ENCODE data around the gene CPM. TPM values are rescaled to one million over a fixed set of nuclear protein-coding genes. Genes with fewer than 3 reads are reported as not detected.

The CPM gene
- polyA plus RNA-seq, 4 donors: 0.45 to 11.6 (median 4.5) TPM

- no peak overlapping the region for H3K4me3 ChIP-seq (ENCODE audit: low read depth in 1 of 3, low read length in 3 of 3)
- no peaks in the 10 kb centered on the region for H3K4me1 ChIP-seq (ENCODE audit: control insufficient read depth in 3 of 3, insufficient read depth in 2 of 3, low read depth in 1 of 3, low read length in 2 of 3)
- no peak for DNase-seq
- H3K27ac ChIP-seq (ENCODE audit: low read depth in 1 of 3, low read length in 2 of 3): no peak overlapping the region
- no peaks in the 10 kb centered on the region for H3K27me3 ChIP-seq (ENCODE audit: control insufficient read depth in 3 of 3, insufficient read depth in 3 of 3, low read length in 3 of 3)
- no peak for FAIRE-seq
- WGBS, 3 donors: 94 to 97% (median 97%) methylated on average over 4 of the region's 4 CpGs
- peaks cover 2 to 11% of the 10 kb centered on the region in 2 donors for H3K9me3 ChIP-seq (ENCODE audit: control insufficient read depth in 2 of 2, insufficient read depth in 1 of 2, low read depth in 1 of 2, low read length in 1 of 2)
- H3K36me3 ChIP-seq (ENCODE audit: control insufficient read depth in 3 of 3, insufficient read depth in 2 of 3, low read depth in 1 of 3, low read length in 3 of 3): peaks cover 0 to 2% (median 0%) of the 10 kb centered on the region in 3 donors
Measured at GRCh38 chr12:68877583-68877982, 55.4 kb downstream of the CPM start.

- H3K9me3 ChIP-seq (ENCODE audit: control insufficient read depth in 2 of 2, insufficient read depth in 1 of 2, low read depth in 1 of 2, low read length in 1 of 2): peaks cover 2 to 11% of the 10 kb centered on the region in 2 donors
- DNase-seq (no peak), FAIRE-seq (no peak)
- no peak overlapping the region for H3K27ac ChIP-seq (ENCODE audit: low read depth in 1 of 3, low read length in 2 of 3)
- 21 to 75% (median 55%) methylated on average over 4 of the region's 4 CpGs for WGBS, 3 donors
- H3K36me3 ChIP-seq (ENCODE audit: control insufficient read depth in 3 of 3, insufficient read depth in 2 of 3, low read depth in 1 of 3, low read length in 3 of 3): peaks cover 0 to 3% (median 0%) of the 10 kb centered on the region in 3 donors
- no peak overlapping the region for H3K4me3 ChIP-seq (ENCODE audit: low read depth in 1 of 3, low read length in 3 of 3)
- H3K4me1 ChIP-seq (ENCODE audit: control insufficient read depth in 3 of 3, insufficient read depth in 2 of 3, low read depth in 1 of 3, low read length in 2 of 3): no peaks in the 10 kb centered on the region
- H3K27me3 ChIP-seq (ENCODE audit: control insufficient read depth in 3 of 3, insufficient read depth in 3 of 3, low read length in 3 of 3): no peaks in the 10 kb centered on the region
Measured at GRCh38 chr12:68876461-68876860, 56.5 kb downstream of the CPM start.

- H3K4me3 ChIP-seq (ENCODE audit: low read depth in 1 of 3, low read length in 3 of 3): no peak overlapping the region
- H3K27me3 ChIP-seq (ENCODE audit: control insufficient read depth in 3 of 3, insufficient read depth in 3 of 3, low read length in 3 of 3): no peaks in the 10 kb centered on the region
- no peak overlapping the region for H3K27ac ChIP-seq (ENCODE audit: low read depth in 1 of 3, low read length in 2 of 3)
- H3K4me1 ChIP-seq (ENCODE audit: control insufficient read depth in 3 of 3, insufficient read depth in 2 of 3, low read depth in 1 of 3, low read length in 2 of 3): no peaks in the 10 kb centered on the region
- DNase-seq (no peak), FAIRE-seq (no peak)
- peaks cover 0 to 4% of the 10 kb centered on the region in 2 donors for H3K9me3 ChIP-seq (ENCODE audit: control insufficient read depth in 2 of 2, insufficient read depth in 1 of 2, low read depth in 1 of 2, low read length in 1 of 2)
- H3K36me3 ChIP-seq (ENCODE audit: control insufficient read depth in 3 of 3, insufficient read depth in 2 of 3, low read depth in 1 of 3, low read length in 3 of 3): peaks cover 0 to 10% (median 3%) of the 10 kb centered on the region in 3 donors
- 90 to 98% (median 96%) methylated on average over 4 of the region's 4 CpGs for WGBS, 3 donors
Measured at GRCh38 chr12:68873316-68873715, 59.7 kb downstream of the CPM start.

GRCh38 chr12:68871921-68872320 lies 61.0 kb downstream of the CPM start:
- no peaks in the 10 kb centered on the region for H3K4me1 ChIP-seq (ENCODE audit: control insufficient read depth in 3 of 3, insufficient read depth in 2 of 3, low read depth in 1 of 3, low read length in 2 of 3)
- no peaks in the 10 kb centered on the region for H3K27me3 ChIP-seq (ENCODE audit: control insufficient read depth in 3 of 3, insufficient read depth in 3 of 3, low read length in 3 of 3)
- DNase-seq (peak in 1 of 2 donors; percentile 14), FAIRE-seq (no peak)
- H3K9me3 ChIP-seq (ENCODE audit: control insufficient read depth in 2 of 2, insufficient read depth in 1 of 2, low read depth in 1 of 2, low read length in 1 of 2): no peaks in the 10 kb centered on the region
- peaks cover 0 to 17% (median 3%) of the 10 kb centered on the region in 3 donors for H3K36me3 ChIP-seq (ENCODE audit: control insufficient read depth in 3 of 3, insufficient read depth in 2 of 3, low read depth in 1 of 3, low read length in 3 of 3)
- WGBS, 3 donors: 83 to 89% (median 84%) methylated on average over 6 of the region's 6 CpGs
- no peak overlapping the region for H3K27ac ChIP-seq (ENCODE audit: low read depth in 1 of 3, low read length in 2 of 3)
- H3K4me3 ChIP-seq (ENCODE audit: low read depth in 1 of 3, low read length in 3 of 3): no peak overlapping the region

- no peak for FAIRE-seq
- peaks cover 0 to 17% (median 3%) of the 10 kb centered on the region in 3 donors for H3K36me3 ChIP-seq (ENCODE audit: control insufficient read depth in 3 of 3, insufficient read depth in 2 of 3, low read depth in 1 of 3, low read length in 3 of 3)
Measured at GRCh38 chr12:68871396-68871795, 61.6 kb downstream of the CPM start.

GRCh38 chr12:68870443-68870842 lies 62.5 kb downstream of the CPM start:
- WGBS, 3 donors: 62 to 82% (median 72%) methylated on average over 6 of the region's 6 CpGs
- no peak for DNase-seq
- H3K4me1 ChIP-seq (ENCODE audit: control insufficient read depth in 3 of 3, insufficient read depth in 2 of 3, low read depth in 1 of 3, low read length in 2 of 3): no peaks in the 10 kb centered on the region
- H3K27ac ChIP-seq (ENCODE audit: low read depth in 1 of 3, low read length in 2 of 3): no peak overlapping the region
- no peaks in the 10 kb centered on the region for H3K27me3 ChIP-seq (ENCODE audit: control insufficient read depth in 3 of 3, insufficient read depth in 3 of 3, low read length in 3 of 3)
- peaks cover 0 to 20% (median 3%) of the 10 kb centered on the region in 3 donors for H3K36me3 ChIP-seq (ENCODE audit: control insufficient read depth in 3 of 3, insufficient read depth in 2 of 3, low read depth in 1 of 3, low read length in 3 of 3)
- H3K9me3 ChIP-seq (ENCODE audit: control insufficient read depth in 2 of 2, insufficient read depth in 1 of 2, low read depth in 1 of 2, low read length in 1 of 2): no peaks in the 10 kb centered on the region
- FAIRE-seq: no peak
- no peak overlapping the region for H3K4me3 ChIP-seq (ENCODE audit: low read depth in 1 of 3, low read length in 3 of 3)

More at GRCh38 chr12:68871396-68871795, 61.6 kb downstream of the CPM start:
- H3K4me1 ChIP-seq (ENCODE audit: control insufficient read depth in 3 of 3, insufficient read depth in 2 of 3, low read depth in 1 of 3, low read length in 2 of 3): no peaks in the 10 kb centered on the region
- no peak overlapping the region for H3K27ac ChIP-seq (ENCODE audit: low read depth in 1 of 3, low read length in 2 of 3)
- DNase-seq: no peak
- 74 to 83% (median 82%) methylated on average over 8 of the region's 8 CpGs for WGBS, 3 donors
- no peaks in the 10 kb centered on the region for H3K27me3 ChIP-seq (ENCODE audit: control insufficient read depth in 3 of 3, insufficient read depth in 3 of 3, low read length in 3 of 3)
- H3K4me3 ChIP-seq (ENCODE audit: low read depth in 1 of 3, low read length in 3 of 3): no peak overlapping the region
- no peaks in the 10 kb centered on the region for H3K9me3 ChIP-seq (ENCODE audit: control insufficient read depth in 2 of 2, insufficient read depth in 1 of 2, low read depth in 1 of 2, low read length in 1 of 2)

- no peaks in the 10 kb centered on the region for H3K4me1 ChIP-seq (ENCODE audit: control insufficient read depth in 3 of 3, insufficient read depth in 2 of 3, low read depth in 1 of 3, low read length in 2 of 3)
- DNase-seq (no peak), FAIRE-seq (no peak)
- no peaks in the 10 kb centered on the region for H3K9me3 ChIP-seq (ENCODE audit: control insufficient read depth in 2 of 2, insufficient read depth in 1 of 2, low read depth in 1 of 2, low read length in 1 of 2)
- no peak overlapping the region for H3K27ac ChIP-seq (ENCODE audit: low read depth in 1 of 3, low read length in 2 of 3)
- no peak overlapping the region for H3K4me3 ChIP-seq (ENCODE audit: low read depth in 1 of 3, low read length in 3 of 3)
- 86 to 91% (median 89%) methylated on average over 5 of the region's 5 CpGs for WGBS, 3 donors
- no peaks in the 10 kb centered on the region for H3K27me3 ChIP-seq (ENCODE audit: control insufficient read depth in 3 of 3, insufficient read depth in 3 of 3, low read length in 3 of 3)
- H3K36me3 ChIP-seq (ENCODE audit: control insufficient read depth in 3 of 3, insufficient read depth in 2 of 3, low read depth in 1 of 3, low read length in 3 of 3): peaks cover 0 to 20% (median 3%) of the 10 kb centered on the region in 3 donors
Measured at GRCh38 chr12:68870011-68870410, 63.0 kb downstream of the CPM start.

GRCh38 chr12:68868043-68868790 lies 64.8 kb downstream of the CPM start:
- peaks cover 0 to 21% (median 3%) of the 10 kb centered on the region in 3 donors for H3K36me3 ChIP-seq (ENCODE audit: control insufficient read depth in 3 of 3, insufficient read depth in 2 of 3, low read depth in 1 of 3, low read length in 3 of 3)
- FAIRE-seq (no peak), DNase-seq (no peak)
- H3K27ac ChIP-seq (ENCODE audit: low read depth in 1 of 3, low read length in 2 of 3): no peak overlapping the region
- H3K4me3 ChIP-seq (ENCODE audit: low read depth in 1 of 3, low read length in 3 of 3): no peak overlapping the region
- no peaks in the 10 kb centered on the region for H3K9me3 ChIP-seq (ENCODE audit: control insufficient read depth in 2 of 2, insufficient read depth in 1 of 2, low read depth in 1 of 2, low read length in 1 of 2)
- no peaks in the 10 kb centered on the region for H3K4me1 ChIP-seq (ENCODE audit: control insufficient read depth in 3 of 3, insufficient read depth in 2 of 3, low read depth in 1 of 3, low read length in 2 of 3)
- no peaks in the 10 kb centered on the region for H3K27me3 ChIP-seq (ENCODE audit: control insufficient read depth in 3 of 3, insufficient read depth in 3 of 3, low read length in 3 of 3)
- 79 to 85% (median 82%) methylated on average over 10 of the region's 10 CpGs for WGBS, 3 donors

Measured in small intestine (tissue), 7 donors.